ENCODE results near the gene RPS6KA3. TPM values are rescaled to one million over a fixed set of nuclear protein-coding genes. Genes with fewer than 3 reads are reported as not detected.
"Not testable (repeated sequence)": the region's sequence is repeated elsewhere in the genome, so short reads cannot be mapped to it uniquely, and the experiment has no call there.

The RPS6KA3 gene
- total RNA-seq, 3 donors from 2014 or later (not counting 1 experiment from before 2014, with no cell fraction given), result 62.1 to 82.9 (median 79.4) TPM

DNA sequence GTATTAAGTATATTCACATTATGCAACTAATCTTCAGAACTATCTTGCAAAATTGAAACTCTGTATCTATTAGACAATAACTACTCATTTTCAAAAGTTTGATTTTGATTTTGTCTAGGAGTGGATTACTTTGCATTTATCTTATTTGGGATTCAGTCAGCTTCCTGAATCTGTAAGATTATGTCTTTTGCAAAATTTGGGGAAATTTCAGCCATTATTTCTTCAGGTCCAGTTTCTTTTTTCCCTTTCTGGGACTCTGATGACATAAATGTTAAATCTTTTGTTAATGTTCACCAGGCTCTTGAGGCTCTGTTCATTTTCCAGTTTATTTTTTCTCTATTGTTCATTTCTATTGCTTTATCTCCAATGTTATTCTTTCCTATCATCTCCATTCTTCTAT is 15.0 kb downstream of the RPS6KA3 start:
- DNase-seq, result no peak
- no peaks in the 10 kb centered on the region for H3K9me3 Mint-ChIP-seq
- no peak for ATAC-seq
- Histone ChIP-seq H3K9me3 (ENCODE audit: control insufficient read depth, insufficient read depth, low read length) (no peaks in the 10 kb centered on the region), H3K27me3 (ENCODE audit: control insufficient read depth, insufficient read depth, low read length) (no peaks in the 10 kb centered on the region), H3K27ac (ENCODE audit: low read length) (no peak overlapping the region), H3K36me3 (ENCODE audit: control insufficient read depth, insufficient read depth, low read length) (no peaks in the 10 kb centered on the region), H3K4me1 (ENCODE audit: control insufficient read depth, insufficient read depth, low read length) (peaks cover 14% of the 10 kb centered on the region), H3K4me3 (ENCODE audit: low read length) (no peak overlapping the region)
- no peaks in the 10 kb centered on the region for H3K27me3 Mint-ChIP-seq (ENCODE audit: low read depth in 2 of 2)
- TF ChIP-seq, protein P1, sequence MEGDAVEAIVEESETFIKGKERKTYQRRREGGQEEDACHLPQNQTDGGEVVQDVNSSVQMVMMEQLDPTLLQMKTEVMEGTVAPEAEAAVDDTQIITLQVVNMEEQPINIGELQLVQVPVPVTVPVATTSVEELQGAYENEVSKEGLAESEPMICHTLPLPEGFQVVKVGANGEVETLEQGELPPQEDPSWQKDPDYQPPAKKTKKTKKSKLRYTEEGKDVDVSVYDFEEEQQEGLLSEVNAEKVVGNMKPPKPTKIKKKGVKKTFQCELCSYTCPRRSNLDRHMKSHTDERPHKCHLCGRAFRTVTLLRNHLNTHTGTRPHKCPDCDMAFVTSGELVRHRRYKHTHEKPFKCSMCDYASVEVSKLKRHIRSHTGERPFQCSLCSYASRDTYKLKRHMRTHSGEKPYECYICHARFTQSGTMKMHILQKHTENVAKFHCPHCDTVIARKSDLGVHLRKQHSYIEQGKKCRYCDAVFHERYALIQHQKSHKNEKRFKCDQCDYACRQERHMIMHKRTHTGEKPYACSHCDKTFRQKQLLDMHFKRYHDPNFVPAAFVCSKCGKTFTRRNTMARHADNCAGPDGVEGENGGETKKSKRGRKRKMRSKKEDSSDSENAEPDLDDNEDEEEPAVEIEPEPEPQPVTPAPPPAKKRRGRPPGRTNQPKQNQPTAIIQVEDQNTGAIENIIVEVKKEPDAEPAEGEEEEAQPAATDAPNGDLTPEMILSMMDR (IDR thresholded peaks at IDR 0.05), result no peak
- H3K36me3 Mint-ChIP-seq, result no peaks in the 10 kb centered on the region
- peaks cover 19 to 40% of the 10 kb centered on the region in 2 donors for H3K4me1 Mint-ChIP-seq
- H3K4me3 Mint-ChIP-seq, result no peak overlapping the region
- intact Hi-C loops (cut with micrococcal nuclease), result loop anchor here (2.0 kb wide), 1 partner anchor 77 kb away; no protein-coding TSS in a partner anchor
- peak overlapping the region; percentile 30 to 81 for H3K27ac Mint-ChIP-seq

DNA sequence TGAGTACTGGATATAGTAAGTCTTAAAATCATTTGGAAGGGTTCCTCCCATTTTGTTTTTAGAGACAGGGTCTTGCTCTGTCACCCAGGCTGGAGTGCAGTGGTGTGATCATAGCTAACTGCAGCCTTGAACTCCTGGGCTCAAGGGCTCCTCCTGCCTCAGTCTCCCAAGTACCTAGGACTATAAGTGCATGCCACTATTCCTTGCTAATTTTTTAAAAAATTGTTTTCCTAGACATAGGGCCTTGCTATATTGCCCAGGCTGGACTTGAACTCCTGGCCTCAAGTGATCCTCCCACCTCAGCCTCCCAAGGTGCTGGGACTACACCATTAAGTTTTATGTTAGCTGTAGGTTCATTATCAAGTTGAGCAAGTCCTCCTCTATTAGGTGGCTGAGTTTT is 16.6 kb downstream of the RPS6KA3 start:
- H3K9me3 Mint-ChIP-seq; ATAC-seq; H3K27me3 ChIP-seq (ENCODE audit: control insufficient read depth, insufficient read depth, low read length); H3K4me3 ChIP-seq (ENCODE audit: low read length); intact Hi-C loops (cut with micrococcal nuclease); H3K36me3 ChIP-seq (ENCODE audit: control insufficient read depth, insufficient read depth, low read length); H3K36me3 Mint-ChIP-seq; H3K27me3 Mint-ChIP-seq (ENCODE audit: low read depth in 2 of 2); H3K27ac ChIP-seq (ENCODE audit: low read length); DNase-seq; H3K4me3 Mint-ChIP-seq; H3K9me3 ChIP-seq (ENCODE audit: control insufficient read depth, insufficient read depth, low read length): not testable (repeated sequence)
- H3K4me1 Mint-ChIP-seq, result peaks cover 17 to 39% of the 10 kb centered on the region in 2 donors
- H3K4me1 ChIP-seq (ENCODE audit: control insufficient read depth, insufficient read depth, low read length), result peaks cover 14% of the 10 kb centered on the region
- peak overlapping the region; percentile 67 to 70 for H3K27ac Mint-ChIP-seq

DNA sequence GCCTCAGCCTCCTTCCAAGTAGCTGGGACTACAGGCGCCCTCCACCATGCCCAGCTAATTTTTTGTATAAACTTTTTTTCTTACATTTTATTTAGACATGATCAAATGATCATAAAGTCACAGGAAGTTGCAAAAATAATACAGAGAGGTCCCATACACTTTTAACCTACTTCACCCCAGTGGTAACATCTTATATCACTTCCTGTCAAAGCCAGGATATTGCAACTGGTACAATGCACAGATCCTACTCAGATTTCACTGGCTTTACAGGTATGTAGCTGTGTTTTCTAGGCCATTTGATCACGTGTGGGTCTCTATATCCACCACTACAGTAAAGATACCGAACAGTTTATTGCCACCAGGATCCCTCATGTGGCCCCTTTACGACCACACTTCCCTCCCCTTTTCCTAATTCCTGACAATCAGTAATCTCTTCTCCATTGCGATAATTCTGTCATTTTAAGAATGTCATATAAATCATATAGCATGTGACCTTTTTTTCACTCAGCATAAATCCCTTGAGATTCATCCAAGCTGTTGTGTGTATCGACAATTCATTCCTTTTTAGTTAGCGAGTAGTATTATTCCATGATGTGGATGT is 18.0 kb downstream of the RPS6KA3 start:
- Histone ChIP-seq H3K9me3 (ENCODE audit: control insufficient read depth, insufficient read depth, low read length) (no peaks in the 10 kb centered on the region), H3K27ac (ENCODE audit: low read length) (no peak overlapping the region), H3K27me3 (ENCODE audit: control insufficient read depth, insufficient read depth, low read length) (no peaks in the 10 kb centered on the region), H3K4me3 (ENCODE audit: low read length) (no peak overlapping the region), H3K4me1 (ENCODE audit: control insufficient read depth, insufficient read depth, low read length) (peaks cover 14% of the 10 kb centered on the region), H3K36me3 (ENCODE audit: control insufficient read depth, insufficient read depth, low read length) (no peaks in the 10 kb centered on the region)
- H3K4me1 Mint-ChIP-seq, result peaks cover 13 to 28% of the 10 kb centered on the region in 2 donors
- H3K27me3 Mint-ChIP-seq (ENCODE audit: low read depth in 2 of 2), result no peaks in the 10 kb centered on the region
- TF ChIP-seq, protein P1 (IDR thresholded peaks at IDR 0.05), result no peak
- DNase-seq, result peak in 1 of 2 donors; percentile 14
- WGBS (ENCODE audit: insufficient coverage), result 91% methylated on average over 5 of the region's 7 CpGs
- H3K9me3 Mint-ChIP-seq, result no peaks in the 10 kb centered on the region
- H3K27ac Mint-ChIP-seq, result peak overlapping the region; percentile 67 to 70
- intact Hi-C loops (cut with micrococcal nuclease), result no loop called here
- no peaks in the 10 kb centered on the region for H3K36me3 Mint-ChIP-seq
- ATAC-seq, result peak in 1 of 3 donors; percentile 47
- H3K4me3 Mint-ChIP-seq, result no peak overlapping the region

DNA sequence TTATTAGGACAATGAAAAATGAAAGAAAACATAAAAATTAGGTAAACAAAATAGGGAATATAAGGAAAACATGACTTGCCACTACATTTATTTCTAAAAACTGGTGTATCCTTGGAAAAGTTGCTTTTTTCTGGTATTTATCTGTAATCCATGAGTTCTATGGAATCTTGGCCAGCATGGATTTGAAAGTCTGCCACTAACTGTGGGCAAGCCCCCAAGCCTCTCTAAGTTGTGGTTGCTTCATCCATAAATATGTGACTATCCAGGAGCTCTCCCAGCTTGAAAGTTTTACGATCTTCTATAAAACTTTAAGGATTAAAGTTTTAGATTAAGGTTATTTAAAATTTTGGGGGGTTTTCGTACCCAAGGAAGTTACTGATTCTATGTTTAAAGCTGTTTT is 21.8 kb downstream of the RPS6KA3 start:
- Histone ChIP-seq H3K27ac (ENCODE audit: low read length) (no peak overlapping the region), H3K4me1 (ENCODE audit: control insufficient read depth, insufficient read depth, low read length) (peaks cover 2% of the 10 kb centered on the region), H3K36me3 (ENCODE audit: control insufficient read depth, insufficient read depth, low read length) (no peaks in the 10 kb centered on the region), H3K4me3 (ENCODE audit: low read length) (no peak overlapping the region), H3K27me3 (ENCODE audit: control insufficient read depth, insufficient read depth, low read length) (no peaks in the 10 kb centered on the region), H3K9me3 (ENCODE audit: control insufficient read depth, insufficient read depth, low read length) (no peaks in the 10 kb centered on the region)
- Mint-ChIP-seq H3K9me3 (no peaks in the 10 kb centered on the region), H3K27ac (peak overlapping the region in 1 of 2 donors; percentile 29), H3K27me3 (ENCODE audit: low read depth in 2 of 2) (no peaks in the 10 kb centered on the region), H3K4me1 (peaks cover 12 to 23% of the 10 kb centered on the region in 2 donors), H3K4me3 (no peak overlapping the region), H3K36me3 (peaks cover 10% of the 10 kb centered on the region)
- WGBS (ENCODE audit: insufficient coverage), result no CpG with 5 or more reads among the region's 2 CpGs
- ATAC-seq (no peak), DNase-seq (no peak)
- TF ChIP-seq, protein P1 (IDR thresholded peaks at IDR 0.05), result no peak
- intact Hi-C loops (cut with micrococcal nuclease), result no loop called here

Data from natural killer cell (primary cell).